ENCODE data around the gene EPS15. TPM values are rescaled to one million over a fixed set of nuclear protein-coding genes. Genes with fewer than 3 reads are reported as not detected.
"Not testable (repeated sequence)": the region's sequence is repeated elsewhere in the genome, so short reads cannot be mapped to it uniquely, and the experiment has no call there.

EPS15 gene
- total RNA-seq, 3 donors from 2014 or later = 39.7 to 51.8 (median 51.4) TPM

DNA sequence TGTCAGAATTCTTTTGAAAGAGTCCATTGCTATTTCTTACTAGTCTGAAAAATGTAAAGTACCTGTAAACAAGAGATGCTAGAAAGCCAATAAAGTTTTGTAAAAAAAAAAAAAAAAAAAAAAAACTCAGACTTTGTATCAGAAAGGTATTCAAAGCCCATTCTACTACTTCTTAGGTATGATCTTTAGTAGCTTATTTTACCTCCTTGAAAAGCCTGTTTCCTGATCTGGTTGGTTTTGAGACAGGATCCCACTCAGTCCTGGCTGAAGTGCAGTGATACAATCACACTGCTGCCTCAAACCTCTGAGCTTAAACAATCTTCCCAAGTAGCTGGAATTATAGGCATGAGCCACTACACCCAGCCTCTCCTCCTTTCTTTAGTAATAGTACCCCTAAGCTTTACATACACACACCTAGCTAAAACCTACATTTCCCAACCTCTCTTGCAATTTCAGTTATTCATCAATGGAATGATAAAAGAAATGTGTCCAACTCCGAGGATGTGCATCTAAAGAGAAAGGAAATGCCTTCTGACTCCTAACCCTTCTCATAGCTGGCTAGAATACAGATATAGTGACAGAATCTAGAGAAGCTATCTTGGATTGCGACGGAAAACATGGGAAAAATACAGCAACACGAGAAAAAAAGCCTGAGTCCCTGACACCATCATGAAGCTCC is 30.6 kb downstream of the EPS15 start:
- Mint-ChIP-seq H3K9me3 (no peaks in the 10 kb centered on the region), H3K4me3 (no peak overlapping the region), H3K27me3 (ENCODE audit: low read depth) (no peaks in the 10 kb centered on the region), H3K36me3 (ENCODE audit: insufficient read depth) (peaks cover 6% of the 10 kb centered on the region), H3K4me1 (ENCODE audit: low read depth) (peaks cover 40% of the 10 kb centered on the region)
- ATAC-seq (no peak), DNase-seq (no peak)

DNA sequence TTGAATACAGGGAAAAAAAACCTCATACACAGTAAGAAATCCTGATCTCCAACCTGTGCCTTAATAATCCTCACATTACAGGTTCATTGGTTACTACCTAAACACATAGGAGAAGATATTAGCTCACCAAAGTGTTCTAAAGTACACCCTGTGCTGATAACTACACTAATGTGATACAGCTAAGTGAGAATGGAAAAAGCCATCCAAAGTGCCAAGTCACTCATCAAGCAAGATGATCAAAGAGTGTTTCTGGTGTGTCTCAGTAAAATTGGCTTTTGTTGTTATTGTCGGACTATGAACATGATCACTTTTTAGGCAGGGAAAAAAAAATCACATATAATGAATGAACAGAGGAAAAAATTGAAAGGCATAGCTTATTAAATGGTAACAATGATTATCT is 31.4 kb downstream of the EPS15 start:
- no peaks in the 10 kb centered on the region for H3K27me3 Mint-ChIP-seq (ENCODE audit: low read depth)

GRCh38 chr1:51484591-51484990 is 34.5 kb downstream of the EPS15 start:
- Mint-ChIP-seq H3K9me3 (no peaks in the 10 kb centered on the region), H3K4me3 (no peak overlapping the region), H3K4me1 (ENCODE audit: low read depth) (peaks cover 27% of the 10 kb centered on the region), H3K36me3 (ENCODE audit: insufficient read depth) (peaks cover 20% of the 10 kb centered on the region), H3K27me3 (ENCODE audit: low read depth) (no peaks in the 10 kb centered on the region)
- ATAC-seq = no peak
- DNase-seq = no peak

More for the DNA sequence above, 31.4 kb downstream of the EPS15 start:
- H3K9me3 Mint-ChIP-seq = no peaks in the 10 kb centered on the region
- no peak overlapping the region for H3K4me3 Mint-ChIP-seq
- DNase-seq = no peak
- peaks cover 42% of the 10 kb centered on the region for H3K4me1 Mint-ChIP-seq (ENCODE audit: low read depth)
- no peak for ATAC-seq
- H3K36me3 Mint-ChIP-seq (ENCODE audit: insufficient read depth) = peaks cover 9% of the 10 kb centered on the region

DNA sequence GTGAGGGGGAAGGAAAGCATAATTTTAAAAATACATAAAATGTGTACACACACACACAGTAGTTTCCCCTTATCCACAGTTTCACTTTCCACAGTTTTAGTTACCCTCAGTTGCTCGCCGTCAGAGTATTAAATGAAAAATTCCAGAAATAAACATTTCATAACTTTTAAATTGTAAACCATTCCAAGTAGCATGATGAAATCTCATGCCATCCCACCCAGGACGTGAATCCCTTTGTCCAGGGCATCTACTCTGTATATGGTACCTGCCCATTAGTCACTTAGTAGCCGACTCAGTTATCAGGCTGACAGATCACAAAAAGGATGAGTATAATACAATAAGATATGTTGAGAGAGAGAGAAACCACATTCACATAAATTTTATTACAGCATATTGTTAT is 36.2 kb downstream of the EPS15 start:
- peaks cover 29% of the 10 kb centered on the region for H3K36me3 Mint-ChIP-seq (ENCODE audit: insufficient read depth)

DNA sequence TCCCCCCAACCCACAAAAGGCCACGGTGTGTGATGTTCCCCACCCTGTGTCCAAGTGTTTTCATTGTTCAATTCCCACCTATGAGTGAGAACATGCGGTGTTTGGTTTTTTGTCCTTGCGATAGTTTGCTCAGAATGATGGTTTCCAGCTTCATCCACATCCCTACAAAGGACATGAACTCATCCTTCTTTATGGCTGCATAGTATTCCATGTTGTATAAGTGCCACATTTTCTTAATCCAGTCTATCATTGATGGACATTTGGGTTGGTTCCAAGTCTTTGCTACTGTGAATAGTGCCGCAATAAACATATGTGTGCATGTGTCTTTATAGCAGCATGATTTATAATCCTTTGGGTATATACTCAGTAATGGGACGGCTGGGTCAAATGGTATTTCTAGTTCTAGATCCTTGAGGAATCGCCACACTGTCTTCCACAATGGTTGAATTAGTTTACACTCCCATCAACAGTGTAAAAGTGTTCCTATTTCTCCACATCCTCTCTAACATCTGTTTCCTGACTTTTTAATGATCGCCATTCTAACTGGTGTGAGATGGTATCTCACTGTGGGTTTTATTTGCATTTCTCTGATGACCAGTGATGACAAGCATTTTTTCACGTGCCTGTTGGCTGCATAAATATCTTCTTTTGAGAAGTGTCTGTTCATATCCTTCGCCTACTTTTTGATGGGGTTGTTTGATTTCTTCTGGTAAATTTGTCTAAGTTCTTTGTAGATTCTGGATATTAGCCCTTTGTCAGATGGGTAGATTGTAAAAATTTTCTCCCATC is 44.0 kb downstream of the EPS15 start:
- ATAC-seq; H3K4me3 Mint-ChIP-seq; H3K27me3 Mint-ChIP-seq (ENCODE audit: low read depth); DNase-seq; H3K9me3 Mint-ChIP-seq: not testable (repeated sequence)
- peaks cover 13% of the 10 kb centered on the region for H3K4me1 Mint-ChIP-seq (ENCODE audit: low read depth)
- H3K36me3 Mint-ChIP-seq (ENCODE audit: insufficient read depth) = peaks cover 36% of the 10 kb centered on the region

More for the DNA sequence above, 36.2 kb downstream of the EPS15 start:
- Mint-ChIP-seq H3K9me3 (peaks cover 3% of the 10 kb centered on the region), H3K4me3 (no peak overlapping the region), H3K27me3 (ENCODE audit: low read depth) (no peaks in the 10 kb centered on the region), H3K4me1 (ENCODE audit: low read depth) (peaks cover 23% of the 10 kb centered on the region)
- DNase-seq (no peak), ATAC-seq (no peak)

GRCh38 chr1:51473331-51474115 is 45.5 kb downstream of the EPS15 start:
- Mint-ChIP-seq H3K4me1 (ENCODE audit: low read depth) (peaks cover 14% of the 10 kb centered on the region), H3K4me3 (no peak overlapping the region), H3K9me3 (peaks cover 4% of the 10 kb centered on the region), H3K27me3 (ENCODE audit: low read depth) (no peaks in the 10 kb centered on the region), H3K36me3 (ENCODE audit: insufficient read depth) (peaks cover 27% of the 10 kb centered on the region)
- DNase-seq (no peak), ATAC-seq (no peak)

DNA sequence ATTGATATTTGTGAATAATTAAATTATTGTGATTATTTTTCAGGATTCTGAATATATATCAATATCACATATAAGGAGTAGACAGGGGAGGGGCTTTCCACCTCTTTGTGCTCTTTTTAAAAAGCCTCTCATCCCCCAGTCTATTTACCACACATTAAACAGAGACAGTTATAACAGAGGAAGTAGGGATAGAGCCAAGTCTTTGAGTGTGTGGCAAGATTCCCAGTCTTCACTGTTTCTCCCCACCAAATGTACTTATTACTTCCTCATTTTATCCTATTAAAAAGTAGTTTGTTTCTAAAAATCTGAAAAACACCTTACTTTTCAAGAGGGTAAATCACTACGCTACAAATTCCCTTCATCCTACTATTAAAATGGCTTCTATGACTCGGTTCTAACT is 46.7 kb downstream of the EPS15 start:
- ATAC-seq (no peak), DNase-seq (no peak)
- Mint-ChIP-seq H3K36me3 (ENCODE audit: insufficient read depth) (peaks cover 29% of the 10 kb centered on the region), H3K9me3 (peaks cover 4% of the 10 kb centered on the region), H3K4me3 (no peak overlapping the region), H3K27me3 (ENCODE audit: low read depth) (no peaks in the 10 kb centered on the region), H3K4me1 (ENCODE audit: low read depth) (peaks cover 14% of the 10 kb centered on the region)

DNA sequence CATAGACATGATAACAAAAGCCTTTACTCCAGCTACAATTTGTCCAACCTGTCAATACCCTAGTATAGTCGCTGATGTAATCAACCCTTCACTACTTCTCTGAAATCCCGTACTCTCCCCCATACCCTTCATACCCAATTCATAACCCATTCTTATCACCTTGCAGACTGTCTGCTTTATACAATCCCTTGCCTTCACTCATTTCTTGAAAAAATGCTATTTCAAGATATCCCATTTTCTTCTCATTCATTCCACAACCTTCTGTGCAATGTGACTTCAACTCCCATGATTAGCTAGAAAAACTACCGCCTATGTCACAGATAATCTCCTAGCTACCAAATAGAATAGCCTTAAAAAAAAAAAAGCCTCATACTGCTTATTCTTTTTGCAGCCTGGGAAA is 49.5 kb downstream of the EPS15 start:
- Mint-ChIP-seq H3K36me3 (ENCODE audit: insufficient read depth) (peaks cover 33% of the 10 kb centered on the region), H3K4me1 (ENCODE audit: low read depth) (peaks cover 14% of the 10 kb centered on the region), H3K27me3 (ENCODE audit: low read depth) (no peaks in the 10 kb centered on the region), H3K9me3 (no peaks in the 10 kb centered on the region), H3K4me3 (no peak overlapping the region)
- ATAC-seq (no peak), DNase-seq (no peak)

DNA sequence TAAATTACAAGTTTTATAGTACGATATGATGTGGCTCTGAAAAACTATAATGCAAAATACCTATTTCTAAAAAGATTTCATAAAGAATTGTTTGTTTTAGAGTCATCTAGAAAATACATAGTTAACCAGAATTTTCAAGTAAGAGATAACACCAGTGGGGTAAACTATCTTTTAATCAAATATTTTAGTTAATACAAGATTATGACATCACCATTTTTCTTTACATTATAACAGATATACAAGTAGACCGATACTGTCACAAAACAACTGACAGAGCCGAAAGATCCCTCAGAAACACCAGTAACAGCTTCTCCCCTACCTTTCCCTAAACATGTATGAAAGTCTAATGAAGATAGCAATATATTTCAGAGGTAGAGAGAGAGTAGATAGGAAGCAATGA is 54.2 kb downstream of the EPS15 start:
- Mint-ChIP-seq H3K4me1 (ENCODE audit: low read depth) (peaks cover 2% of the 10 kb centered on the region), H3K4me3 (no peak overlapping the region), H3K27me3 (ENCODE audit: low read depth) (no peaks in the 10 kb centered on the region), H3K9me3 (no peaks in the 10 kb centered on the region), H3K36me3 (ENCODE audit: insufficient read depth) (peaks cover 31% of the 10 kb centered on the region)
- DNase-seq = no peak
- ATAC-seq = no peak

- no peak for ATAC-seq
- Mint-ChIP-seq H3K4me3 (no peak overlapping the region), H3K9me3 (no peaks in the 10 kb centered on the region)
Measured at GRCh38 chr1:51463561-51463960, 55.5 kb downstream of the EPS15 start.

GRCh38 chr1:51462289-51462688 is 56.8 kb downstream of the EPS15 start:
- not testable (repeated sequence) for H3K4me3 Mint-ChIP-seq; H3K27me3 Mint-ChIP-seq (ENCODE audit: low read depth); H3K4me1 Mint-ChIP-seq (ENCODE audit: low read depth); ATAC-seq; DNase-seq; H3K9me3 Mint-ChIP-seq
- peaks cover 39% of the 10 kb centered on the region for H3K36me3 Mint-ChIP-seq (ENCODE audit: insufficient read depth)

More at GRCh38 chr1:51463561-51463960, 55.5 kb downstream of the EPS15 start:
- Mint-ChIP-seq H3K27me3 (ENCODE audit: low read depth) (no peaks in the 10 kb centered on the region), H3K4me1 (ENCODE audit: low read depth) (no peaks in the 10 kb centered on the region), H3K36me3 (ENCODE audit: insufficient read depth) (peaks cover 37% of the 10 kb centered on the region)
- no peak for DNase-seq

DNA sequence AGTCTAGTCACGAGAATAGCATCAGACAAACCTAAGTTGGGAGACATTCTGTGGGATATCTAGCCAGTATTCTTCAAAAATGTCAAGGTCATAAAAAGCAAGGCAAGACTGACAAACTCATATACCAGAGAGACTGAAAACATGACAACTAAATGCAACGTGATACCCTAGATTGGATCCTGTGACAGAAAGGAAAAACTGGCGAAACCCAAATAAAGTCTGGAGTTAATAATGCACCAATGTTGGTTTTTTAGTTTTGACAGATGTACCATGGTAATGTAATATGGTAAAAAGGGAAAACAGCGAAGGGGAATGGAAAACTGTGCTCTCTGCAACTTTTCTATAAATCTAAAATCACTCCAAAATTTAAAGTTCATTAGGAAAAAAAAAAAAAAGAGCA is 64.5 kb downstream of the EPS15 start:
- no peaks in the 10 kb centered on the region for H3K9me3 Mint-ChIP-seq
- peaks cover 29% of the 10 kb centered on the region for H3K36me3 Mint-ChIP-seq (ENCODE audit: insufficient read depth)
- no peak overlapping the region for H3K4me3 Mint-ChIP-seq
- H3K4me1 Mint-ChIP-seq (ENCODE audit: low read depth) = no peaks in the 10 kb centered on the region
- DNase-seq (no peak), ATAC-seq (no peak)
- H3K27me3 Mint-ChIP-seq (ENCODE audit: low read depth) = no peaks in the 10 kb centered on the region

DNA sequence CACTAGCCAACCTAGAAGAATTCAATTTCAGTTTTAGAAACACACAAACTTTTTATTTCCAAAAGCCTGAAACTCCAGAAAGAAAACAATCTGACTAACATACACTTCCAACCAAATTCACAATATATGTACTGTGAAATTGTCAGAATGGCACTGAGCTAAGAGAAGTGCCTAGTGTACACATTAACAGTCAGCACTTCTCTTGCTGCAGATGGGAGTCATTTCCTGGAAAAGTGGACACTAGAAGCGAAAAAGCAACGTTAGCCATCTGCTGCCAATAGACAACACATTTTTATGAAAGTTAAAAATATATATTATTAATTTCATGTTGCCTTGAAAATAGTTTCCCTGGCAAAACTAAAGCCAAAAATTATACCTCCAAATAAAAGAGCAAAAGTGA is 66.1 kb downstream of the EPS15 start:
- Mint-ChIP-seq H3K27me3 (ENCODE audit: low read depth) (no peaks in the 10 kb centered on the region), H3K4me1 (ENCODE audit: low read depth) (peaks cover 7% of the 10 kb centered on the region), H3K36me3 (ENCODE audit: insufficient read depth) (peaks cover 30% of the 10 kb centered on the region), H3K9me3 (no peaks in the 10 kb centered on the region), H3K4me3 (no peak overlapping the region)
- DNase-seq = no peak
- ATAC-seq = no peak

DNA sequence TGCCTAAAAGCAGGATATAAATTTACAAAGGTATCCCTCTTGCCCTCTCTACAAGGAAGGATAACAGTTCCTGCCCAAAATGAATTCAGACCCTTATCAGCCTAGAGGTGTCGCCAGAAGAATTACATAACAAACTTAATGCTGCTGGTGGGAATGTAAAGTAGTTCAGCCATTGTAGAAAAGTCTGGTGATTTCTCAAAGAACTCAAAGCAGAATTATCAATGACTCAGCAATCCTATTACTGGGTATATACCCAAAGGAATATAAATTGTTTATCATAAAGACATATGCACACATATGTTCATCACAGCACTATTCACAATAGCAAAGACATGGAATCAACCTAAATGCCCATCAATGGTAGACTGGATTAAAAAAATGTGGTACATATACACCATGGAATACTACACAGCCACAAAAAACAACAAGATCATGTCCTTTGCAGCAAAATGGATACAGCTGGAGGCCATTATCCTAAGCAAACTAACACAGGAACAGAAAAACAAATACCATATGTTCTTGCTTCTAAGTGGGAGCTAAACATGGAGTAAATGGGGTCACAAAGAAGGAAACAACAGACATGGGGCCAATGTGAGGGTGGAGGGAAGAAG is 70.1 kb downstream of the EPS15 start:
- not testable (repeated sequence) for H3K9me3 Mint-ChIP-seq, ATAC-seq
- peaks cover 38% of the 10 kb centered on the region for H3K36me3 Mint-ChIP-seq (ENCODE audit: insufficient read depth)

More for the DNA sequence above, 70.1 kb downstream of the EPS15 start:
- H3K4me1 Mint-ChIP-seq (ENCODE audit: low read depth) = peaks cover 26% of the 10 kb centered on the region
- not testable (repeated sequence) for H3K4me3 Mint-ChIP-seq; DNase-seq; H3K27me3 Mint-ChIP-seq (ENCODE audit: low read depth)

Data from activated T-cell treated with anti-CD3 and anti-CD28 coated beads, Interleukin-2, amount 50 U/mL, for 4 hours (primary cell).